Peyer's patch (tissue), 4 donors: Measurements from ENCODE around the gene XRRA1. TPM values are rescaled to one million over a fixed set of nuclear protein-coding genes. Genes with fewer than 3 reads are reported as not detected.

Source experiments
- DNase-seq, 3 donors: peaks; one replicate each; pipeline ENCODE4 v3.0.0-alpha.2; 2017 to 2019
- H3K27ac ChIP-seq, 4 donors: fragments of 200-600 bp; sonication (generic); one replicate each; pipeline ENCODE4 v1.5.1; 2016 to 2019
- H3K27me3 ChIP-seq, 2 donors: fragments of 200-600 bp; sonication (generic); one replicate each; pipeline ENCODE4 v1.5.1; 2019
- H3K36me3 ChIP-seq, 3 donors: fragments of 200-600 bp; sonication (generic); one replicate each; pipeline ENCODE4 v1.5.1; 2016 to 2019
- H3K4me1 ChIP-seq, 4 donors: fragments of 200-600 bp; sonication (generic); one replicate each; pipeline ENCODE4 v1.5.1; 2016 to 2019
- H3K4me3 ChIP-seq, 4 donors: fragments of 200-600 bp; sonication (generic); 1 replicate in 3 of 4; 2 replicates in 1 of 4; pipeline ENCODE4 v1.5.1; 2016 to 2019; ENCODE audit warnings: mild to moderate bottlenecking in 1 of 4
- H3K9me3 ChIP-seq, 4 donors: fragments of 200-600 bp; sonication (generic); one replicate each; pipeline ENCODE4 v1.5.1; 2016 to 2019; ENCODE audit warnings: mild to moderate bottlenecking in 1 of 4
- CTCF ChIP-seq, 6 experiments: fragments of 450-650 bp in 4 of 6; fragments of 200-600 bp in 2 of 6; sonication (generic) in 1 of 6; IDR thresholded peaks; one replicate each; pipeline ENCODE4 v1.5.1; 2017 to 2019; ENCODE audit warnings: antibody characterized with exemption in 6 of 6, mild to moderate bottlenecking in 3 of 6, moderate library complexity in 1 of 6
- POLR2A ChIP-seq, 2 donors: fragments of 450-650 bp; IDR thresholded peaks; one replicate each; pipeline ENCODE4 v1.5.1; 2017; ENCODE audit warnings: antibody characterized with exemption in 2 of 2, mild to moderate bottlenecking in 2 of 2, moderate library complexity in 2 of 2
- total RNA-seq, 4 donors: library from RNA; depleted of rRNA; stranded (reverse); fragments of >200 nt; gene quantifications; one replicate each; pipeline ENCODE4 v1.1.0, GENCODE V29; 2016

The XRRA1 gene
- total RNA-seq, 4 donors from 2014 or later = 12.8 to 45.9 (median 26.1) TPM

GRCh38 chr11:74923125-74923524 is 25.8 kb downstream of the XRRA1 start:
- H3K27me3 ChIP-seq = no peaks in the 10 kb centered on the region
- no peak for DNase-seq
- H3K27ac ChIP-seq = no peak overlapping the region
- no peaks in the 10 kb centered on the region for H3K9me3 ChIP-seq
- H3K4me3 ChIP-seq = no peak overlapping the region
- H3K4me1 ChIP-seq = no peaks in the 10 kb centered on the region
- TF ChIP-seq CTCF (IDR thresholded peaks at IDR 0.05) (no peak), POLR2A (IDR thresholded peaks at IDR 0.05) (no peak)
- peaks cover 0 to 42% (median 0%) of the 10 kb centered on the region in 3 donors for H3K36me3 ChIP-seq

GRCh38 chr11:74909812-74910211 is 39.1 kb downstream of the XRRA1 start:
- H3K4me3 ChIP-seq = no peak overlapping the region
- TF ChIP-seq POLR2A (IDR thresholded peaks at IDR 0.05) (no peak), CTCF (IDR thresholded peaks at IDR 0.05) (no peak)
- no peaks in the 10 kb centered on the region for H3K9me3 ChIP-seq
- no peak for DNase-seq
- peaks cover 0 to 45% (median 0%) of the 10 kb centered on the region in 3 donors for H3K36me3 ChIP-seq
- H3K4me1 ChIP-seq = no peaks in the 10 kb centered on the region
- H3K27ac ChIP-seq = no peak overlapping the region
- H3K27me3 ChIP-seq = no peaks in the 10 kb centered on the region

GRCh38 chr11:74909385-74909784 is 39.5 kb downstream of the XRRA1 start:
- no peak for TF ChIP-seq CTCF (IDR thresholded peaks at IDR 0.05)
- no peak for TF ChIP-seq POLR2A (IDR thresholded peaks at IDR 0.05)
- Histone ChIP-seq H3K4me3 (no peak overlapping the region), H3K27me3 (no peaks in the 10 kb centered on the region), H3K4me1 (no peaks in the 10 kb centered on the region), H3K9me3 (no peaks in the 10 kb centered on the region), H3K27ac (no peak overlapping the region), H3K36me3 (peaks cover 0 to 45% (median 0%) of the 10 kb centered on the region in 3 donors)
- DNase-seq = no peak

GRCh38 chr11:74905326-74905725 is 43.6 kb downstream of the XRRA1 start:
- H3K27ac ChIP-seq = no peak overlapping the region
- no peaks in the 10 kb centered on the region for H3K4me1 ChIP-seq
- no peak for TF ChIP-seq CTCF (IDR thresholded peaks at IDR 0.05)
- TF ChIP-seq POLR2A (IDR thresholded peaks at IDR 0.05) = no peak
- H3K27me3 ChIP-seq = no peaks in the 10 kb centered on the region
- H3K4me3 ChIP-seq = no peak overlapping the region
- no peak for DNase-seq
- H3K36me3 ChIP-seq = peaks cover 0 to 32% (median 0%) of the 10 kb centered on the region in 3 donors
- H3K9me3 ChIP-seq = peaks cover 0 to 7% (median 0%) of the 10 kb centered on the region in 4 donors

GRCh38 chr11:74902342-74902741 is 46.5 kb downstream of the XRRA1 start:
- no peak for DNase-seq
- Histone ChIP-seq H3K27ac (no peak overlapping the region), H3K4me3 (no peak overlapping the region), H3K4me1 (no peaks in the 10 kb centered on the region), H3K9me3 (peaks cover 0 to 7% (median 0%) of the 10 kb centered on the region in 4 donors), H3K27me3 (no peaks in the 10 kb centered on the region), H3K36me3 (peaks cover 0 to 8% (median 0%) of the 10 kb centered on the region in 3 donors)
- TF ChIP-seq POLR2A (IDR thresholded peaks at IDR 0.05) (no peak), CTCF (IDR thresholded peaks at IDR 0.05) (no peak)

- peak in 1 of 3 donors; percentile 59 for DNase-seq
- Histone ChIP-seq H3K36me3 (no peaks in the 10 kb centered on the region), H3K27me3 (no peaks in the 10 kb centered on the region), H3K4me1 (no peaks in the 10 kb centered on the region), H3K27ac (no peak overlapping the region), H3K4me3 (no peak overlapping the region), H3K9me3 (peaks cover 0 to 3% (median 0%) of the 10 kb centered on the region in 4 donors)
- TF ChIP-seq CTCF (IDR thresholded peaks at IDR 0.05) (no peak), POLR2A (IDR thresholded peaks at IDR 0.05) (no peak)
These were observed 52.6 kb downstream of the XRRA1 start for GRCh38 chr11:74896311-74896710.
